CD4-positive, alpha-beta T cell treated with Interleukin-10 for 1 hour (primary cell): ENCODE results near the gene RDH14.

ENCODE experiments used
- DNase-seq: peaks from one replicate; pipeline ENCODE4 v3.0.0-alpha.2; 2020

Gene RDH14

DNA sequence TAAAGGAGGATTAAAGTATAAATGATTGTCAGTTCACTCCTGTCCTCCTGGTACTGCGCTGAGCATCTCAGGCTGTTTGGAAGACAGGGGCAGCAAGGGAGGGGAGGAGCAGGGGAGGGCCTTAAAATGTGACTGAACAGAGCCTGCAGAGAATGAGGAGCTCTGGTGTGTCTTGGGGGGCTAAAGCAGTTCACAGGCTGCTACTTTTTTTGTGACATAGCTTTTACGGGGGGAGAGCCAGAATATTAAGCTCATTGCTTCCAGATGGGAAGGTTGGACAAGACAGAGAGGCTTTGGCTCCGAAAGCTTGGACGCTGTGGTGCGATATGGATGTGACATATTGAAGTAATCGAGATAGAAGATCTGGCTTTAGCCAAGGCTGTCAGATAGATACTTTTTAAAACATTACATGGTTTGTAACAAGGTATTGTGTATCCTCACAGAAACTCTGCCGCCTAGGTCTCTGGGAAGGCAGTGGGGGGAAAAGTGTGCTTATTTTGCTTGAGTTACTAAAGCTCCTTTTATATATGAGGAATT is 40.5 kb downstream of the RDH14 start:
- DNase-seq, result no peak

DNA sequence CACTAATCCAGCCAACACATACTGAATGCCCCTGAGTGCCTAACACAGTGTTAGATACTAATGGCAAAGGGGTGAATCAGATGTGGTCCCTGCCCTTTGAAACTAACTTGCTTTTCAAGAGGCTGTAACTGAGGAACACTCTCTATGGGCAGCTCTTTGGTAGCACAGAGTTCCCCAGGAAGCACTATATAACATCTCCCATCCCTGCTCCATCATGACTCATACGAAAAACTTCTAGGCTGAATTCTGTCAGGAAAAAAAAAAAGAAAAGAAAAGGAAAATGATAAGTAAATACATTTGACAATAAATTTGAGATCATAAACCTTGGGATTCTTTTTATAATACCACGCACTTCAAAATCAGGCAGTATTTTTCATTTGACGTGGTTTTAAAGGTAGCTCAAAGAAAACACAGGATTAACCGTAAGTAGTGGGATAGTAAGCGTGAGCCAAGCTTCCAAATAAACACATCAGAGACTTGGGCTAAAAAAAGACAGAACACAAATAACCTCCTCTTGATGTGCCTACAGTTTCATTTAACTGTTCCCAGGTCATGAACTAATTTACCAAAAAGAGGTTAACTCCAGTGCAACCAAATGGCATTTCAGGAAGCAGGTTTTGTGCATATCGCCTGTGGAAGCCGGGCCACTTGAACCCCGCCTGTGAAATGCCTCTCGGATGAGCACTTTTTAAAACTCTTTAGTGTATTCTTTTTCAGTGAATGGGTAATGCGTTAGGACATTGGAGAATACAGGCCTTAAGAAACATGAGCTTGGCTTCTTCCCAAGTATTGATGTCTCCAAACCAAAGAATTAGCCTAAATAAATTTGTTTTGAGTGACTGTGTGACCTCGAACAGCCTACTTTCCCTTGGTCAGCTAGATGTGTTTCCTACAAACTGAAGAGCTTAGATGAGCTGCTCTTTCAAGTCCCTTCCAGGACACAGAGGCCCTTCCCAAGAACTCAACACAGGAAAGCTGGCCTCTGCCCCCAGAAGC is 42.0 kb downstream of the RDH14 start:
- DNase-seq, result no peak

DNA sequence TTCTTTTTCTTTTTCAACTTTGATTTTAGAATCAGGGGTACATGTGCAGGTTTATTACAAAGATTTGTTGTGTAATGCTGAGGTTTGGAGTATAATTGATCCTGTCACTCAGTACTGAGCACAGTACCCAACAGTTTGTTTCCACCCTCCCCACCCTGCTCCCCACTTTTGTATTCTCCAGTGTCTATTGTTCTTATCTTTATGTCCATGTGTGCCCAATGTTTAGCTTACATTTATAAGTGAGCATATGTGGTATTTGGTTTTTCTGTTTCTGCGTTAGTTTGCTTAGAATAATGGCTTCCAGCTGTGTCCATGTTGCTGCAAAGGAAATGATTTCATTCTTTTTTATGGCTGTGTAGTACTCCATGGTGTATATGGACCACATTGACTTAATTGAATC is 43.1 kb downstream of the RDH14 start:
- DNase-seq, result no peak

DNA sequence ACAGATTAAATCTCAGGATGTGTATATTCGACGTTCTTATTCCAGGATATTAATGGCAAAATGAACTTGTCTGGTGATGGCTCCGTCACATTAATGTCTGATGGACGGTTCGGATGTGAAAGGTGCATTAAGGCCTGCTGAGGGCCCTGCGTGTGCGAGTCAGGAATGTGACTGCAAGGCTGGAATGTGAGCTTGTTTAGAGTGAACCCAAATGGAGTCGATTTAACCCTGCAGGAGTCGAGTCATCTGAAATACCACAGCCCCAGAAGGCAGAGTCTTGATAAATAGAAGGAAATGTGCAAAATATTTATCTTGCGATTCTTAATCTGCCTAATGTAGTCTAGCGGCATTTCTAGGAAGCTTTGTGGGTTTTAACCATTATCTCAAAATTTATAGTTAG is 44.3 kb downstream of the RDH14 start:
- DNase-seq, result no peak

DNA sequence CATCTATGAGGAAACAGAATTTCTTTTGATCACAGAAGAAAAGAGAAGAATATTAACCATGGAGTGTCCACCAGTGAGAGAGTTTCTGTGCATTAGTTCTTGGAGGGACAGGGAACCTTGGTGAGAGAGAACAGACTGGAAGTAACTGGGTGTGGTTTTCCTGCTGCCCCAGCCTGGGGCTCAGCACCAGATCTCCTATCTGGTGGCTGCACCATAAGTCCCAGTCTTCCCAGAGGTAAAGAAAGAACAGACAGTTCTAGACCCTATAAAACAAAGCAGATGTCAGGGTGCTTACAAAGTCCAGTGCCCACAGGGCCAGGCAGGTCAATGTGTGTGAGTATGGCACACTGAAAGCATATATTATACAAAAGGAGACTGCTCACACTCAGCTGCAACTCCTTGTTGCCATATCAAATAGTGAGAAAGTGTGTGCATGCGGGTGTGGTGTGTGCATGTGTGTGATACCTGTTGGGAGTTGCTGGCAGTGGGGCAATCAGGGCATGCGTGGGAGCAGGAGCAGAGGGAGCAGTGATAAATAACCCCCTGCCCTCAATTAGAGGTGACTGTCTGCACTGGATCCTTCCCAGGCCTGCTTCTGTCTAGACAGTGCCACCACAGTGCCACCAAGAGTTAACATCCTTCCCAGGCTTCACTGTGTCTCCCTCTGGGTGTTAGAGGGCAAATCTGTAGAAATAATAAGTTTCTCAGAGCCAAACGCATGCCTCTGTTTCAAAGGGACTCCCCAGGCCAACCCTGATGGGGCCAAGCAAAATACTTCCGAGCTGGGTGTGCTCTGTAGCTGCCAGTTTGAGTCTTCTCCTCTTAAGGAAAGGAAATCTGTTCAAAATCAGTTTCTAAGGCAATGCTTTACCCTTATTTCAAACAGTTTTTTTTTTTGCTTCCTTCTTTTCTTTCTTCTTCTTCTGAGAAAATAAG is 45.7 kb downstream of the RDH14 start:
- DNase-seq, result no peak

DNA sequence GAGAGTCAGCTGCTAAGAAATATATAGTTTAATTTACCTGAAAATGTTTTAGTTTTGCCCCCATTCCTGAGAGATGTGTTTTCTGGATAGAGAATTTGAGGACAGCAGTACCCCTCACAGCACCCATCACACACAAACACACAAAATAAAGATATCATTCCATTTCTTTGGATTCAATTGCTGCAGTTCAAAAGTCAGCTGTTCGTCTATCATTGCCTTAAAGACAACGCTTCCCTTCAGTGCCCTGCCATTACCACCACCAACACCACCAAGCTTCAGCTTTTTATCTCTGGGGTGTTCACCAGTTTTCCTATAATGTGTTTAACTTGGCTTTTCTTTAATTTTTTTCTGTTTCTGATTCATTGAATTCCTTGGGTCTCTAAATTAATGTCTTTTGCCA is 49.7 kb downstream of the RDH14 start:
- DNase-seq, result no peak

DNA sequence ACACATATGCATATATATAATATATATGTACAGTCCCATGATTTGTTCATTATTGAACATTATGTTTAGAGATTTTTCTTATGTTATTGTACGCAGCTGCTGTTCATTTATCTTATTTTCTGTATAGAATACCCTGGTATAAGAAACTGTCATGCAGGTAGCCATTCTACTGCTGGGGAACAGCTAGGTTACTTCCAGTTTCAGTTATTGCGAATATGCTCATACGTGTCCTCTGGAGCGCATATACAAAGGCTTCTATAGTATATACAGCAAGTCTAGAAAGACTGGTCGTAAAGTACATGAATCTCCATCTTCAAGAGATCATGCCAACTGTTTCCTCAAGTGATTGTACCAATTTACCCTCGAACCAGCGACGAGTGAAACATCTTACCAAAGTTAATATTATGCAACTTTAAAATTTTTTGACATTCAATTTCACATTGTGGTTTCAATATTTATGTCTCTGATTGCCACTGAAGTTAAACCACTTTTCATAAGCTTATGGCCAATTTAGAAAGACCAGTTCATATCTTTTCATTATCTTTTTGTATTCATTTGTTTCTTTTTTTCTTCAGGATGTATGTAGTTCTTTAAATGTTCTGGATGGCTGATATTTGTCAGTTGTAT is 53.5 kb downstream of the RDH14 start:
- DNase-seq, result no peak

DNA sequence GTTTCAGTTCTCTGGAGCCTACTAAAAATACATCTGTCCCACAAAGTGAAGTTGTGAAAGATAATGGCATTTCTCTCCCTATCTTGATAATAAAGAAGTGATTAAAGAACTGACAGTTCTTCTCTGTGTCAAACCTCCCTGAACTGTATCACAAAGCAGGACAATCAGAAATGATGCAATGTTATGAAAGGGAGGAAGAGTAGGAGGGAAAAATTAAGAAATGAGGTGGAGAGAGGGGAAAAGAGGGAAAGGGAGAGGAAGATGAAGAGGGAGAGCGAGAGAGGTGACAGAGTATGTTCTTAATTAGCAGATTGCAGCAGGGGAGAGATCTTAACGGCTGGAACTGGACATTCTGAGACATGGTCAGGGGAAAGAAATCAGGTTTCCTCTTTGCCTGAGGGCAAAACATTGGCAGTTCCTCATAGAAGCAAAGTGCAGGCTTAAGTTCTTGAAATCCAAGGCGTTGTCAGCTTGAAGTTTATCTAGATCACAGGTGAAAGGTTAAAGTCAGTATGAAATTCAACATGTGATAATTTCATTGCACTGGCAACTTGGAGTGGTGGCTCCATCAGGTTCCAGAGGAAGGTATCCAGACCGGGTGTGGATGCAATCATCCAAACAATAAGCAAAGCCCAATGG is 54.6 kb downstream of the RDH14 start:
- no peak for DNase-seq
